SK-N-SH (cell line): ENCODE results near the gene FTO.

Source experiments
- CHD2 ChIP-seq: fragments of 150-350 bp; IDR thresholded peaks from 2 replicates; pipeline ENCODE4 v1.6.1; 2018; ENCODE audit warnings: low read length; ENCODE audit not compliant: partially characterized antibody
- CTCF ChIP-seq: fragments of 200-600 bp; sonication (generic); IDR thresholded peaks from 2 replicates; pipeline ENCODE4 v1.6.1; 2017; ENCODE audit warnings: antibody characterized with exemption, mild to moderate bottlenecking, moderate library complexity
- RCOR1 ChIP-seq: fragments of 150-350 bp; IDR thresholded peaks from 2 replicates; pipeline ENCODE4 v1.6.1; 2017; ENCODE audit warnings: antibody characterized with exemption, low read length

DNA sequence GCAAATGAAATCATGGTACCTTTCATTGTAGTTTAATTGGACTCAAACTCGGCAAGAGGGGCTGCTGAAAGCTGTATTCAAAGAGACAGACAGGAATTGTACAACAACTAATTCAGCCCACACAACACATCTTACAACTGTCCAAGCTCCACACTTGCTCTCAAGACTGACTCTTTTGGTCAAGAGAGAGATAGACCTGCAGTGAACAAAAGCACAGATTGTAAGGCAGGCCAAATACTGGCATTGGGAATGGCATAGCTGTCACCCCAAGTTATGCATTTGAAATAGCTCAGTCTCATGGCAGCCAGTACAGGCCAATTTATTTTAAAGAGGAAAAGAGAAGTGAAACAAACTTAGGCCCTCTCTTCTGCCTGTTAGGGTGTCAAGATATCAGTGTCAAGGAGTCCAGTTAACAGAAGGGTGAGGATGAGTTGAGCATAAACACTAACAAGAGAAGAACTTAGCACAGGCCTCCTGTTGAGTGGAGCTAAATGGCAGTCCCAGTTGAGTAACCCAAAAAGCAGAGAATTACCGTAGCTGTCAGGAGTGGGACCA lies 366.9 kb downstream of the FTO start:
- TF ChIP-seq CHD2 (no peak), CTCF (no peak), RCOR1 (no peak)
